Chondrocyte (in vitro differentiated cells): ENCODE data around the gene BLOC1S5. TPM values are rescaled to one million over a fixed set of nuclear protein-coding genes. Genes with fewer than 3 reads are reported as not detected.

ENCODE experiments used
- DNase-seq: peaks from one replicate; pipeline ENCODE4 v3.0.0; 2021; ENCODE audit warnings: mixed read lengths, low spot score
- H3K27ac Mint-ChIP-seq: one replicate; pipeline ENCODE4 v1.8.0; 2021; ENCODE audit warnings: mild to moderate bottlenecking, moderate library complexity, mixed read lengths; ENCODE audit not compliant: unreplicated experiment
- H3K27me3 Mint-ChIP-seq: 2 replicates; pipeline ENCODE4 v1.8.0; 2021; ENCODE audit warnings: low read depth, mixed read lengths
- H3K36me3 Mint-ChIP-seq: 2 replicates; pipeline ENCODE4 v1.8.0; 2021; ENCODE audit warnings: low read depth, mixed read lengths
- H3K4me1 Mint-ChIP-seq: 2 replicates; pipeline ENCODE4 v1.8.0; 2021; ENCODE audit warnings: low read depth, mild to moderate bottlenecking, mixed read lengths
- H3K4me3 Mint-ChIP-seq: one replicate; pipeline ENCODE4 v1.8.0; 2021; ENCODE audit warnings: mild to moderate bottlenecking, moderate library complexity, mixed read lengths; ENCODE audit not compliant: unreplicated experiment
- H3K9me3 Mint-ChIP-seq: 2 replicates; pipeline ENCODE4 v1.8.0; 2021; ENCODE audit warnings: low read depth, mixed read lengths
- CTCF ChIP-seq: fragments of 200-600 bp; sonication (generic); IDR thresholded peaks from 2 replicates; pipeline ENCODE4 v1.5.0; 2021; ENCODE audit warnings: antibody characterized with exemption, mild to moderate bottlenecking, moderate library complexity
- long read RNA-seq: library from polyadenylated mRNA; stranded (forward); transcript quantifications from one replicate; pipeline ENCODE4 v2.0.0, GENCODE V29; 2021
- total RNA-seq: library from RNA; stranded (reverse); gene quantifications from 3 replicates; pipeline ENCODE4 v1.2.1, GENCODE V29; 2021

Gene BLOC1S5
- total RNA-seq, result 9.4 to 10.2 TPM (median 10.0 TPM) in 3 replicates
- long read RNA-seq, transcript BLOC1S5-202 (5 exons, 2,684 nt), result major isoform, 30 of 37 reads
- long read RNA-seq, partial matches to known transcripts, result 0 of 37 reads
- long read RNA-seq, other reads (novel, unspliced or antisense), result 2 of 37 reads

- Mint-ChIP-seq H3K36me3 (no peaks in the 10 kb centered on the region), H3K4me3 (peak within 1 kb of the TSS; percentile 91), H3K9me3 (no peaks in the 10 kb centered on the region), H3K27ac (peak within 1 kb of the TSS; percentile 89), H3K4me1 (peaks cover 10% of the 10 kb centered on the region), H3K27me3 (no peaks in the 10 kb centered on the region)
- peak; percentile 98 for DNase-seq
- TF ChIP-seq CTCF, result peak; percentile 35
Measured at GRCh38 chr6:8063761-8064637, at the start of gene BLOC1S5. Gene BLOC1S5 (minus strand): TSS chr6:8064389. CDS start chr6:8064376, 13 bp downstream.

- peaks cover 26% of the 10 kb centered on the region for H3K4me1 Mint-ChIP-seq
- no peak overlapping the region for H3K27ac Mint-ChIP-seq
- no peak for DNase-seq
- H3K27me3 Mint-ChIP-seq, result no peaks in the 10 kb centered on the region
- no peaks in the 10 kb centered on the region for H3K36me3 Mint-ChIP-seq
- H3K4me3 Mint-ChIP-seq, result no peak overlapping the region
- peaks cover 7% of the 10 kb centered on the region for H3K9me3 Mint-ChIP-seq
- no peak for TF ChIP-seq CTCF
Measured at GRCh38 chr6:8113131-8113654, 49.0 kb upstream of the BLOC1S5 start.

- Mint-ChIP-seq H3K27me3 (no peaks in the 10 kb centered on the region), H3K4me3 (no peak overlapping the region), H3K27ac (no peak overlapping the region), H3K4me1 (peaks cover 29% of the 10 kb centered on the region), H3K9me3 (peaks cover 7% of the 10 kb centered on the region), H3K36me3 (no peaks in the 10 kb centered on the region)
- DNase-seq, result no peak
- TF ChIP-seq CTCF, result no peak
Measured at GRCh38 chr6:8110725-8111124, 46.5 kb upstream of the BLOC1S5 start.

- no peak for DNase-seq
- no peaks in the 10 kb centered on the region for H3K27me3 Mint-ChIP-seq
Measured at GRCh38 chr6:8110117-8110721, 46.0 kb upstream of the BLOC1S5 start.

More at GRCh38 chr6:8110117-8110721, 46.0 kb upstream of the BLOC1S5 start:
- H3K36me3 Mint-ChIP-seq, result no peaks in the 10 kb centered on the region
- TF ChIP-seq CTCF, result no peak
- peaks cover 29% of the 10 kb centered on the region for H3K4me1 Mint-ChIP-seq
- H3K9me3 Mint-ChIP-seq, result peaks cover 2% of the 10 kb centered on the region
- H3K27ac Mint-ChIP-seq, result no peak overlapping the region
- no peak overlapping the region for H3K4me3 Mint-ChIP-seq
